Endothelial cell of umbilical vein (primary cell): ENCODE data around the gene ZNF735.

ENCODE experiments used
- CTCF ChIP-seq, 2 donors: IDR thresholded peaks; 1 replicate in 1 of 2; 2 replicates in 1 of 2; pipeline ENCODE4 v1.5.1; 2011; ENCODE audit warnings: low read length in 2 of 2, mild to moderate bottlenecking in 2 of 2, moderate library complexity in 2 of 2, control low read depth in 1 of 2, inconsistent platforms in 1 of 2, low read depth in 1 of 2; ENCODE audit not compliant: insufficient read depth in 1 of 2; ENCODE audit errors: extremely low read depth in 1 of 2
- EZH2 ChIP-seq: IDR thresholded peaks from 2 replicates; pipeline ENCODE4 v1.6.1; 2012; ENCODE audit warnings: borderline replicate concordance, low read depth, mild to moderate bottlenecking, moderate library complexity, low read length, inconsistent platforms; ENCODE audit not compliant: severe bottlenecking
- GATA2 ChIP-seq: IDR thresholded peaks from 2 replicates; pipeline ENCODE4 v1.7.0; 2011; ENCODE audit warnings: low read depth, mild to moderate bottlenecking, moderate library complexity, mixed read lengths, low read length; ENCODE audit not compliant: insufficient read length, insufficient read depth
- MAX ChIP-seq: IDR thresholded peaks from 2 replicates; pipeline ENCODE4 v1.6.1; 2011; ENCODE audit not compliant: insufficient read depth, insufficient read length
- MYC ChIP-seq: IDR thresholded peaks from one replicate; pipeline ENCODE4 v1.6.1; 2011; ENCODE audit warnings: mild to moderate bottlenecking, low read depth, low read length
- POLR2A ChIP-seq: IDR thresholded peaks from 2 replicates; pipeline ENCODE4 v1.6.1; 2012; ENCODE audit warnings: low read depth, mild to moderate bottlenecking, control low read depth, low read length
- POLR2AphosphoS5 ChIP-seq: IDR thresholded peaks from 2 replicates; pipeline ENCODE4 v1.6.1; 2012; ENCODE audit warnings: low read depth, mild to moderate bottlenecking, control low read depth, low read length, moderate library complexity; ENCODE audit not compliant: insufficient read depth

GRCh38 chr7:64182036-64182790 lies 24.8 kb upstream of the ZNF735 start:
- TF ChIP-seq POLR2AphosphoS5 (no peak), CTCF (IDR thresholded peaks at IDR 0.05; ENCODE audit: extremely low read depth in 1 of 2, insufficient read depth in 1 of 2, low read depth in 1 of 2, low read length in 2 of 2) (no peak), MYC (no peak), POLR2A (no peak), GATA2 (no peak), MAX (no peak), EZH2 (no peak)
